HG03521 (cell line): ENCODE measurements around the gene STK39.

ENCODE experiments used
- ATAC-seq: cut with Tn5 transposase; IDR thresholded peaks from one replicate; pipeline ENCODE4 v1.9.1; 2021; ENCODE audit warnings: mild to moderate bottlenecking, moderate library complexity; ENCODE audit not compliant: unreplicated experiment

STK39 gene

DNA sequence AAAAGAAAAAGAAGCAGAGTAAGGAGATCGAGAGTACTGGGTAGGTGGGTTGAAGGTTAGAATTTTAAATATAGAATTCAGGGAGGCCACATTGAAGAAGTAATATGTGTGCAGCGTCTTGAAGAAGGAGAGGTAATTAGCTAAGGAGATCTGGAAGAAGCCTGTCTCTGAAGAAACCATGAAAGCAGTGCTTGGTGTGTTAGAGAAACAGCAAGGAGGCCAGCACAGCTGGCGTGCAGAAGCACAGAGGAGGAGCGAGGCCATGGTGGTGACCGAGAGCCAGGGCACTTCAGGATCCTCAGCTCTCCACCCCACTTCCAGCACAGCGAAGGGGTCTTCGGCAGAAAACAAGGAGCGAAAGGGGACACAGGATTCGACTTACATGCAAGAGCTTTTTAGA, 305.8 kb downstream of the STK39 start:
- no peak for ATAC-seq

DNA sequence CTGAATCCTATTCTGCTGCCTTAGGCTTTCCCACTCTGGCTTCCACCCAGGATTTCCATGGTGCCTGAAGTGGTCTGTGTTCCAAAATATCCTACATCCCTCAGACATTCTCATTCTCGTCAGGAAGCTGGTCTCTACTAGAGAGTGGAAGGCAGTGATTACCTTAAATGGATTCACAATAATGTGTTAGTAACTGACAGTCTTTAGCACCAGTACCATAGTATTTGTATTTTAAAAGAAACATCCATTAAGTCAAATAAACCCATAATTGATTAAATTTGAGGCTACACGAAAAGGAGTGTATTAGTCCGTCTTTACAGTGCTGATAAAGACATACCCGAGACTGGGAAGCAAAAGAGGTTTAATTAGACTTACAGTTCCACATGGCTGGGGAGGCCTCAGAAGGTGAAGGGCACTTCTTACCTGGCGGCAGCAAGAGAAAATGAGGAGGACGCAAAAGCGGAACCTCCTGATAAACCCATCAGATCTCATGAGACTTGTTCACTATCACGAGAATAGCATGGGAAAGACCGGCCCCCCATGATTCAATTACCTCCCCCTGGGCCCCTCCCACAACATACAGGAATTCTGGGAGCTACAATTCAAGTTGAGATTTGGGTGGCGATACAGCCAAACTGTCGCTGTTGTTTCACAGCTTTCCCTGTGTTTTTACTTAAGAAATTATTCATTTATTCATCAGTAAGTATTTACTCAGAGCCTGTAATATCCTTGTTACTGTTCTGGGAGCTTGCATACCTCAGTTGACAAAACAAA, 306.5 kb downstream of the STK39 start:
- no peak for ATAC-seq

DNA sequence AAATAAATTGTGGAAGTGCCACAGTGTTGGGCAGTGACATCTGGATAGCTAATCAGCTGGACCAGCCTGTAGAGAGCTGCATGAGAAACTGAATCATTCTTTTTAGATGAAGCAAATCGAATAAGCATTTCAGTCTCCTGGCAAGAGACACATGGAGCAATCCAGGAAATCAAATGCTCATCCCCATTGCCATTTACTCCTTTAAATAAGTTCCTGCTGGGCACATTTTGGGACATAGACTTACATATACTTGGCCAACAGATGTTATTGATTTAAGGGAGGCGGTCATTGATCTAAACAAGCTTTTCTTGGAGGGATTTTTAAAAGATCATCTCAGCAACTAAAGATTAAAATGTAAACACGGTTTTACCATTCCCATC, 307.1 kb downstream of the STK39 start:
- no peak for ATAC-seq

GRCh38 chr2:167939514-167940345, 307.7 kb downstream of the STK39 start:
- ATAC-seq: no peak

DNA sequence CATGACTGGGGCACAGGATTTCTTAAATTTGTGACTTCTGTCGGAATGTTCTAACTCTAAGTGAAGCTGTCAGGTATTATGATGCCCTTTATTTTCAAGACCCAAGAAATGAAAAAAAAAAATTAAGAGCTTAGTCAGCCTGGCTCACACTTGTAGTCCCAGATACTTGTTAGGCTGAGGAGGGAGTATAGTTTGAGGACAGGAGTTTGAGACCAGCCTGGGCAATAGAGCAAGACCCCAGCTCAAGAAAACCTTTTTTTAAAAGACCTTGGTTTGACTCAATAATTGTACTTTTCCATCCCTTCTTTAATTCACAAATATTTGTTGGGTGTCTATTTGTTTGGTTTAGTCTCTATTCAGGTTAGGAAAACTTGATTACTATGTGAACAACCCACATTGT, 310.0 kb downstream of the STK39 start:
- ATAC-seq: no peak

DNA sequence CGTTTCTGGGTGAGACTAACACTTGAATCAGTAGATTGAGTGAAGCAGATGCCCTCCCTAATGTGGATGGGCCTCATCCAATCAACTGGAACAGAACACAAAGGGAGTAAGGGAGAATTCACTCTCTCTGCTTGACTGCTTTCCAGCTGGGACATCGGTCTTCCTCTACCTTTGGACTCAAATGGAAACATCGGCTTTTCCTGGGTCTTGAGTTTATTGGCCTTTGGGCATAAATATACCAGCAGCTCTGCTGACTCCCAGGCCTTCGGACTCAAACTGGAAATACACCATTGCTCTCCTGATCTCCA, 311.6 kb downstream of the STK39 start:
- no peak for ATAC-seq

- ATAC-seq: no peak
Measured at GRCh38 chr2:167933097-167933814, 314.1 kb downstream of the STK39 start.

DNA sequence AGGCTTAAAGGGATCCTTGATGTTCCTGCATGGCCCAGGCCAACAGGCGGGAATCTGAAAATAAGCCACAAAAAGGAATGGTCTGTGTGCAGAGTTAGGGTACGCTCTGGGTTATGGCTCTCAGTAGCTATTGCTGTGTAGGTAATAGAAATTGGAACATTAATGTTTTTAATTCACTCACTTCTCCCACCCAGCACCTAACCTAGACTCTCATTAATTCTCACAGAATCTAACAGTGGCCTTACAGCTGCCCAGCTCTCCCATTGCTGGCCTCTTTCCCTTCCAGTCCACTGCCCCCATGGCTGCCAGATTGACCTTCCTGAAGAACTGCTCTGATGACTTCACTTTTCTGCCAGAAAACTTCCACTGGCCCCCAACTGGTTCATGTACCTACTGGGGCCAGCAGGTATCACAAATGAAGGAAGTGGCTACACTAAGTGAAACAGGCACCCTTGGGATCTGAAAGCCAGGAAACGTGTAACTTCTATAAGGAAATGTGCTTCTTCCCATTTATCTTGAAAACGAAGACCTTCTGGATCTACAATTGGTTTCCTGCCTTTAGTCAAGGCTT, 315.2 kb downstream of the STK39 start:
- ATAC-seq: no peak

- ATAC-seq: no peak
Measured at GRCh38 chr2:167929484-167929883, 317.9 kb downstream of the STK39 start.

- ATAC-seq: no peak
Measured at GRCh38 chr2:167928434-167928833, 319.0 kb downstream of the STK39 start.

GRCh38 chr2:167925758-167926157, 321.6 kb downstream of the STK39 start:
- ATAC-seq: no peak

GRCh38 chr2:167924556-167924955, 322.8 kb downstream of the STK39 start:
- ATAC-seq: no peak

GRCh38 chr2:167916756-167917155, 330.6 kb downstream of the STK39 start:
- no peak for ATAC-seq

DNA sequence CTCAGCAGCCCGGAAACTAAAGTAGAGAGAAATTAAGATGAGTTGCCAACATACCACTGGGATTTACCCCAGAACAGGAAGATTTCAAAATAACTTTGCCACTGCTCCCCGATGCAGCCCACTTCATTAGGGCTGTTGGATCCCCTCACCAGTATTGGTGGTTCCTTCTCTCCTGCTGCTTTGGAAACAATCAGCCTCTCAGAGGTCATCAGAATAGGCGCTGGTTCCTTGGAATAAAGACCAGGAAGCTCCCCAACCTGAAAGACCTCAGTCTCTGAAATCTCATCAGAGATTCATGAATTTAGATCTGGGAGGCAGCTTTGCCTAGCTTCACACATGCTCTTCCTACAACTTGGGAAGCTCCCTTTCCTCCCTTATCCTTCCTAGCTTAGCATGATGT, 332.4 kb downstream of the STK39 start:
- ATAC-seq: no peak

- ATAC-seq: no peak
Measured at GRCh38 chr2:167908786-167909185, 338.6 kb downstream of the STK39 start.

GRCh38 chr2:167905668-167906067, 341.7 kb downstream of the STK39 start:
- ATAC-seq: no peak
